ENCODE data around the gene SCGN.

The SCGN gene

GRCh38 chr6:25652007-25652515 is at the start of gene SCGN:
TSS of gene SCGN (plus strand) at chr6:25652215. CDS start at chr6:25652404, 189 bp downstream.
- no peak for DNase-seq

- no peak for DNase-seq
Measured at GRCh38 chr6:25602674-25602982, 49.4 kb upstream of the SCGN start.

- DNase-seq, result no peak
Measured at GRCh38 chr6:25603251-25603650, 48.8 kb upstream of the SCGN start.

GRCh38 chr6:25606151-25606550 is 45.9 kb upstream of the SCGN start:
- no peak for DNase-seq

- no peak for DNase-seq
Measured at GRCh38 chr6:25608558-25609174, 43.3 kb upstream of the SCGN start.

GRCh38 chr6:25612666-25613065 is 39.3 kb upstream of the SCGN start:
- no peak for DNase-seq

GRCh38 chr6:25613415-25613814 is 38.6 kb upstream of the SCGN start:
- no peak for DNase-seq

GRCh38 chr6:25614052-25614451 is 38.0 kb upstream of the SCGN start:
- no peak for DNase-seq

GRCh38 chr6:25615471-25615870 is 36.5 kb upstream of the SCGN start:
- no peak for DNase-seq

GRCh38 chr6:25617997-25618396 is 34.0 kb upstream of the SCGN start:
- no peak for DNase-seq

GRCh38 chr6:25619217-25619616 is 32.8 kb upstream of the SCGN start:
- no peak for DNase-seq

- no peak for DNase-seq
Measured at GRCh38 chr6:25620391-25620790, 31.6 kb upstream of the SCGN start.

GRCh38 chr6:25623065-25623464 is 28.9 kb upstream of the SCGN start:
- DNase-seq, result no peak

- DNase-seq, result no peak
Measured at GRCh38 chr6:25623879-25624278, 28.1 kb upstream of the SCGN start.

- DNase-seq, result no peak
Measured at GRCh38 chr6:25627001-25627400, 25.0 kb upstream of the SCGN start.

- DNase-seq, result no peak
Measured at GRCh38 chr6:25628471-25629197, 23.4 kb upstream of the SCGN start.

- DNase-seq, result no peak
Measured at GRCh38 chr6:25629198-25629576, 22.8 kb upstream of the SCGN start.

GRCh38 chr6:25630508-25631278 is 21.3 kb upstream of the SCGN start:
- no peak for DNase-seq

- DNase-seq, result no peak
Measured at GRCh38 chr6:25635886-25636317, 16.1 kb upstream of the SCGN start.

- DNase-seq, result no peak
Measured at GRCh38 chr6:25637211-25637610, 14.8 kb upstream of the SCGN start.

- no peak for DNase-seq
Measured at GRCh38 chr6:25637960-25638434, 14.0 kb upstream of the SCGN start.

GRCh38 chr6:25639653-25640052 is 12.4 kb upstream of the SCGN start:
- DNase-seq, result no peak

GRCh38 chr6:25640446-25640845 is 11.6 kb upstream of the SCGN start:
- no peak for DNase-seq

- DNase-seq, result no peak
Measured at GRCh38 chr6:25640891-25641290, 11.1 kb upstream of the SCGN start.

Measured in NCI-H1436 (cell line).